GM18867 (cell line): ENCODE measurements around the gene RHOT2.
"Not testable (repeated sequence)": the region's sequence is repeated elsewhere in the genome, so short reads cannot be mapped to it uniquely, and the experiment has no call there.

ENCODE experiments used
- ATAC-seq: cut with Tn5 transposase; IDR thresholded peaks from one replicate; pipeline ENCODE4 v1.9.1; 2021; ENCODE audit warnings: mild to moderate bottlenecking, moderate library complexity; ENCODE audit not compliant: unreplicated experiment

Gene RHOT2

DNA sequence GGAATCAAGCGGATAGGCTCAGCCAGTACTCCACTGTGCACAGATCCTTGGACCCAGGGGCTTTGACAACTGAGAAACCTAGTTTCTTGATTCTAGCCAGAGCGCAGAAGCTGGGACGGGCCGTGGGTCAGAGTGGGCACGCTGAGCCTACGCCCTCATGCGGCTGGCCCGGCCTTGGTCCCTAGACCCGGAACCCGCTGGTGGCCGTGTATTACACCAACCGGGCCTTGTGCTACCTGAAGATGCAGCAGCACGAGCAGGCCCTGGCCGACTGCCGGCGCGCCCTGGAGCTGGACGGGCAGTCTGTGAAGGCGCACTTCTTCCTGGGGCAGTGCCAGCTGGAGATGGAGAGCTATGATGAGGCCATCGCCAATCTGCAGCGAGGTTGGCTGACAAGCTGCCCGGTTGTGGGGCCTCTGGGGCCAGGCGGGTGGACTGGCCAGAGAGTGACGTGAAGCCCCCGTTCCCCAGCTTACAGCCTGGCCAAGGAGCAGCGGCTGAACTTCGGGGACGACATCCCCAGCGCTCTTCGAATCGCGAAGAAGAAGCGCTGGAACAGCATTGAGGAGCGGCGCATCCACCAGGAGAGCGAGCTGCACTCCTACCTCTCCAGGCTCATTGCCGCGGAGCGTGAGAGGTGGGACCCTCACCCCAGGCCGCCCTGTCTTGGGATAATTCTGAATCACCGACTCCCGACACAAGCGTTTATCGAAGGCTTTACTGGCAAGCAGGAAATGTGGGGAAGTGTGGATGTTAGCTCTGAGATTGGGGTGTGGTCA lies 13.2 kb downstream of the RHOT2 start:
- no peak for ATAC-seq

DNA sequence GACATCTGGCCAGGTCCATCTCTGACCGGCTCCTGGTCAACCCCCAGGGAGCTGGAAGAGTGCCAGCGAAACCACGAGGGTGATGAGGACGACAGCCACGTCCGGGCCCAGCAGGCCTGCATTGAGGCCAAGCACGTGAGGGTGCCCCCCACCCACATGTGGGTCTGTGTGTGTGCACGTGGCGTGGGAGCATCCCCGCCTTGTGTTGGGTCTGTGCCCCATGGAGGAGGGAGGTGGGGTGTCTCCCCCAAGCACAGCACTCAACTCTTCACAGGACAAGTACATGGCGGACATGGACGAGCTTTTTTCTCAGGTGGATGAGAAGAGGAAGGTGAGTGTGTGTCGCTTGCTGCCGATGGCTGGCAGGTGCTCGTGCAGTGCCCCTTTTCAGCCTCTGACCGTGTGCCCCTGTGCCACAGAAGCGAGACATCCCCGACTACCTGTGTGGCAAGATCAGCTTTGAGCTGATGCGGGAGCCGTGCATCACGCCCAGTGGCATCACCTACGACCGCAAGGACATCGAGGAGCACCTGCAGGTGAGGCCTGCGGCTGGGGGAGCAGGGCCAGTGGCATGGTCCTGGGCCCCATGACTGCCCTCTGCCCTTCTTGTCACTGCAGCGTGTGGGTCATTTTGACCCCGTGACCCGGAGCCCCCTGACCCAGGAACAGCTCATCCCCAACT lies 14.0 kb downstream of the RHOT2 start:
- no peak for ATAC-seq

DNA sequence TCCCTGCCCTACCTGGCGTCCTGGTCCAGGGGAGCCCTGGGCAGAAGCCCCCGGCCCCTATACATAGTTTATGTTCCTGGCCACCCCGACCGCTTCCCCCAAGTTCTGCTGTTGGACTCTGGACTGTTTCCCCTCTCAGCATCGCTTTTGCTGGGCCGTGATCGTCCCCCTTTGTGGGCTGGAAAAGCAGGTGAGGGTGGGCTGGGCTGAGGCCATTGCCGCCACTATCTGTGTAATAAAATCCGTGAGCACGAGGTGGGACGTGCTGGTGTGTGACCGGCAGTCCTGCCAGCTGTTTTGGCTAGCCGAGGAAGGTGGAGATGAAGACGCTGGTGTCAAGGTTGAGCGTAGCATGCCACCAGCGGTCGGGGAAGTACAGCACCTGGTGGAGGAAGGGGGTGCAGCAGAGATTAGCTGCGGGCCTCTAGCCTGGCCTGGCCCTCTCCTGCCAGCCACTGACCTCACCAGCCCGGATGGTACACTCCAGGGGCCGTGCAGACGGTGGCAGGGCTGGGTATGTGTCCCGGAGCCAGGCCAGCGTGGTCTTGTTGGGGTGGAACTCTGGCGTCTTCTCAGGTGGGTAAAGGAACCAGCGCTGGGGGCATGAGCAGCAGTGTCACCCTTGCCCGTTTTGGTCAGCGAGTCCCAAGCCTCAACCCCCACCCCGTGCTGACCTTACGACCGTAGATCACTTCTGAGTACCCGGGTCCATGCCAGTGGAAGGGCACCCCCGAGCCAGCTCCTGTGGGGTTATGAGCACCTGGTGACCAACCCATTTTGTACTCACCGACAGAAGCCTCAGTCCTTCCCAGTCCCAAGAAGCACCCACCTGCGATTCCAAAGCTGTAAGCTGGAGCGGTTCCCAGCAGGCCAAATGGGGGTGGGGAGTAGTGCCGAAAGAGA lies 14.8 kb downstream of the RHOT2 start:
- ATAC-seq: no peak

- ATAC-seq: no peak
These were observed 15.6 kb downstream of the RHOT2 start for GRCh38 chr16:683396-684070.

GRCh38 chr16:684071-684794 lies 16.3 kb downstream of the RHOT2 start, which contains the start of gene JMJD8:
TSS of gene JMJD8 (minus strand) at chr16:684334. CDS start at chr16:684319, 15 bp downstream.
- ATAC-seq: peak; percentile 68

GRCh38 chr16:684961-685696 lies 17.2 kb downstream of the RHOT2 start:
- ATAC-seq: no peak

- no peak for ATAC-seq
These were observed 18.0 kb downstream of the RHOT2 start for GRCh38 chr16:685967-686366.

GRCh38 chr16:686459-687260 lies 18.7 kb downstream of the RHOT2 start:
- no peak for ATAC-seq

- no peak for ATAC-seq
These were observed 19.6 kb downstream of the RHOT2 start for GRCh38 chr16:687499-687898.

- no peak for ATAC-seq
These were observed 21.4 kb downstream of the RHOT2 start for GRCh38 chr16:689175-689897.

DNA sequence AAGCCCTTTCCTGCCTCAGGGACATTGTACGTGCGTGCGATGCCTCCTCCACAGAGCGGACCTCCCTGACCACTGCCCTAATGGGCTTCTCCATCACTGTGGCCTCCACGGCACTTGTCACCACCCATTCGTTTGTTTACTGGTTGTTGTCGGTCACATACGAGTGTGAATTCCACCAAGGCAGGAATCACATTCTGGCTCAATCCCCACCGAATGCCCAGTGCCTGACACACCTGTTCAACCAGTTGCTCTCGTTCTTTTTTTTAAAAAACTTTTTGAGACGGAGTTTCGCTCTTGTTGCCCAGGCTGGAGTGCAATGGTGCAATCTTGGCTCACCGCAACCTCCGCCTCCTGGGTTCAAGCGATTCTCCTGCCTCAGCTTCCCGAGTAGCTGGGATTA lies 23.3 kb downstream of the RHOT2 start:
- not testable (repeated sequence) for ATAC-seq

- no peak for ATAC-seq
These were observed 24.6 kb downstream of the RHOT2 start for GRCh38 chr16:692356-693108.

DNA sequence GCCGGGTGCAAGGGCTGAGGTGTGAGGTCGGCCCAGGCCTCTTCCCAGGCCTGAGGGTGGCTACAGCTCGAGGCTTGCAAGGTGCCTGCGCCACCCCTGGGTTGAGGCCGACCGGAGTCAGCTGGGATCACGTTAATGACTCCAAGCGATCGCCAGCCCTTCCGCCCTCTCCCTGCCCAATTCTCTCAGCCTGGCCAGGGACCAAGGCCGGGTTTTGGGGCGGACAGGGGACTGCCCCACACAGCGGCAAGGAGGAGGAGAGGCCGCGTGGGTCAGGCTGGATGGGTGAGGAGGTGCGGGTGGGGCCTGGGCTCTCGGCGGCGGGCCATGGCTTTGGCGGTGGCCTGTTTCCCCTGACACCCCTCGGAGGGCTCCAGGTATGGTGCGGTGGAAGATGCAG lies 25.4 kb downstream of the RHOT2 start:
- no peak for ATAC-seq

- no peak for ATAC-seq
These were observed 25.8 kb downstream of the RHOT2 start for GRCh38 chr16:693766-694165.

DNA sequence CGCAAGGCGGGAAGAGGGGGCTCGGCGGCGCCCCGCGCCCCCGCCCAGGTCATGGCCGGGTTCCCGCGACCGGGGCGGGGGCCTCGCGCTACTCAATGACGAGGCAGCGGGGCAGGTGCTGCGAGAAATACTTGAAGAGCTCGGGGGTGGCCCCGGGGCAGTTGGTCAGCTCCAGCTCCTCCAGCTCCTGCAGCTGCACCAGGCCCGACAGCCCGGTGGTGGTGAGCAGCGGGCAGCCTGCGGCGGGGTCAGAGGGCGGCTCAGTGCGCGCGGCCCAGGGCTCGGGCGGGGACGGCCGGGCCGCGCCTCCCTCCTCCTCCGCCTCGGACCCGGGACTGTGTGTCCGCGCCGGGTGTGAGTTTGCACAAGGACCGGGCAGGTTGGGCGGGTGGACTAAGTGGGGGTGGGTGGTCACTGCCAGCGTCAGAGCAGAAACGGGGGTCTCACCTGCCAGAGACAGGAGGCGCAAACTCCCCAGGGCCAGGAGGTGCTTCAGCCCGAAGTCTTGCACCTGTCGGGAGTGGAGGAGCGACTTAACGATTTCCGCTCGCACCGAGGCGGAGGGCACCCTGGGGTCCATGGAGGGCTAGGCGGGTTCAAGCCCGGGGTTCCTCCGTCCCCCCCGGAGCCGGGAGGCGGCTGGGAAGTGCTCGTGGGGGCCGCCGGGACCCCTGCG lies 26.4 kb downstream of the RHOT2 start:
- no peak for ATAC-seq

DNA sequence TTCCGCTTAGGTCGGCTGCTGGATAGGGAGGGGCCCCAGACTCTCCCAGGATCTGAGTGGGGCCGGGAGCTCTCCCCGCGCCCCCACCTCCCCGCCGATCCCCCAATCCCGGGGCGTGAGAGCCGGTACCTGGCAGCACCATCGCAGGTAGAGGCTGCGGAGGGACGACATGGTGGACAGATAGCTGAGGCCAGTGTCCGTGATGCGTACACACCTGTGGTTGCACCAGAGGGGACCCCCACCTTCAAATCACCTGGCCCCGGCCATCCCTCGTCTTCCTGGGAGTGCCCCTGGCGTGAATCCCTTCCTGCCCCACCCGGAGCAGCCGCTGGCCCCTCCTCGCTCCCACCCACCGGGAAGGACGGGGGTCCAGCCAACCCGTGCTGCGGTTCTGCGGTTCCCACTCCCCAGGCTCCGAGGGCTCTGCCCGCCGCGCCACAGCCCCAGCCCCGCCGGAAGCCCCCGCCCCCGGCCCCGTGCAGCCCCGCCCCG lies 27.0 kb downstream of the RHOT2 start:
- no peak for ATAC-seq
